HTERT RPE-1 (cell line): ENCODE results near the gene SSR3.

ENCODE experiments used
- in situ Hi-C: fragments of 300-500 bp; cut with MboI; formaldehyde crosslinking; loops from 4 replicates; pipeline ENCODE4 v1.14.3; 2020; ENCODE audit warnings: low sequenced_read_pairs

The SSR3 gene

GRCh38 chr3:156539802-156540201 lies 15.1 kb downstream of the SSR3 start:
- in situ Hi-C loops: no loop called here

GRCh38 chr3:156539051-156539450 lies 15.9 kb downstream of the SSR3 start:
- in situ Hi-C loops: no loop called here

GRCh38 chr3:156536524-156537316 lies 18.2 kb downstream of the SSR3 start:
- in situ Hi-C loops: no loop called here

- in situ Hi-C loops: no loop called here
Measured at GRCh38 chr3:156535798-156536197, 19.1 kb downstream of the SSR3 start.

GRCh38 chr3:156535162-156535627 lies 19.7 kb downstream of the SSR3 start:
- in situ Hi-C loops: no loop called here

- in situ Hi-C loops: no loop called here
Measured at GRCh38 chr3:156533205-156533604, 21.7 kb downstream of the SSR3 start.

GRCh38 chr3:156532730-156533129 lies 22.2 kb downstream of the SSR3 start:
- in situ Hi-C loops: no loop called here

- in situ Hi-C loops: no loop called here
Measured at GRCh38 chr3:156530980-156531379, 23.9 kb downstream of the SSR3 start.

- in situ Hi-C loops: no loop called here
Measured at GRCh38 chr3:156527060-156527459, 27.9 kb downstream of the SSR3 start.

- in situ Hi-C loops: no loop called here
Measured at GRCh38 chr3:156525808-156526207, 29.1 kb downstream of the SSR3 start.

GRCh38 chr3:156522673-156523072 lies 32.2 kb downstream of the SSR3 start:
- in situ Hi-C loops: no loop called here

- in situ Hi-C loops: no loop called here
Measured at GRCh38 chr3:156519758-156520162, 35.2 kb downstream of the SSR3 start.

- in situ Hi-C loops: no loop called here
Measured at GRCh38 chr3:156518726-156519125, 36.2 kb downstream of the SSR3 start.

- in situ Hi-C loops: no loop called here
Measured at GRCh38 chr3:156516961-156517360, 38.0 kb downstream of the SSR3 start.

GRCh38 chr3:156516284-156516683 lies 38.6 kb downstream of the SSR3 start:
- in situ Hi-C loops: no loop called here

- in situ Hi-C loops: no loop called here
Measured at GRCh38 chr3:156513619-156514018, 41.3 kb downstream of the SSR3 start.

GRCh38 chr3:156511987-156512677 lies 42.8 kb downstream of the SSR3 start:
- in situ Hi-C loops: no loop called here

- in situ Hi-C loops: no loop called here
Measured at GRCh38 chr3:156509189-156510174, 45.4 kb downstream of the SSR3 start.

- in situ Hi-C loops: no loop called here
Measured at GRCh38 chr3:156507285-156507684, 47.6 kb downstream of the SSR3 start.

GRCh38 chr3:156498307-156498706 lies 56.6 kb downstream of the SSR3 start:
- in situ Hi-C loops: no loop called here

GRCh38 chr3:156497326-156497725 lies 57.6 kb downstream of the SSR3 start:
- in situ Hi-C loops: no loop called here
